Urinary bladder (tissue), 4 donors: ENCODE measurements around the gene JSRP1. TPM values are rescaled to one million over a fixed set of nuclear protein-coding genes. Genes with fewer than 3 reads are reported as not detected.

ENCODE experiments used
- DNase-seq: peaks from one replicate; pipeline ENCODE4 v3.0.0-alpha.2; 2015; ENCODE audit errors: extremely low spot score
- H3K27ac ChIP-seq: one replicate; pipeline ENCODE4 v1.5.1; 2013; ENCODE audit warnings: low read depth, mild to moderate bottlenecking, moderate library complexity
- H3K36me3 ChIP-seq: one replicate; pipeline ENCODE4 v1.6.1; 2013; ENCODE audit warnings: mild to moderate bottlenecking, moderate library complexity; ENCODE audit not compliant: insufficient read depth
- H3K4me1 ChIP-seq: one replicate; pipeline ENCODE4 v1.6.1; 2013; ENCODE audit warnings: mild to moderate bottlenecking, moderate library complexity; ENCODE audit not compliant: insufficient read depth
- H3K4me3 ChIP-seq: one replicate; pipeline ENCODE4 v1.5.1; 2013; ENCODE audit warnings: low read depth, low read length
- WGBS: extraction: QIAGEN DNeasy Blood & Tissue Kit; methylation state at CpG from one replicate; pipeline ENCODE4 v1.1.7; 2013; 5-methylcytosine and 5-hydroxymethylcytosine counted together
- polyA plus RNA-seq: library from polyadenylated mRNA; stranded (reverse); fragments of 200-250 nt; gene quantifications from one replicate; pipeline ENCODE4 v1.2.3, GENCODE V29; 2013
- total RNA-seq: library from RNA; depleted of rRNA; stranded (reverse); fragments of >200 nt; gene quantifications from one replicate; pipeline ENCODE4 v1.2.3, GENCODE V29; 2014
- donor health status: healthy with polysubstance abuse.
- donor health status: healthy.

The JSRP1 gene
- total and polyA plus RNA-seq, 2 donors = 1.3 to 1.6 TPM

DNA sequence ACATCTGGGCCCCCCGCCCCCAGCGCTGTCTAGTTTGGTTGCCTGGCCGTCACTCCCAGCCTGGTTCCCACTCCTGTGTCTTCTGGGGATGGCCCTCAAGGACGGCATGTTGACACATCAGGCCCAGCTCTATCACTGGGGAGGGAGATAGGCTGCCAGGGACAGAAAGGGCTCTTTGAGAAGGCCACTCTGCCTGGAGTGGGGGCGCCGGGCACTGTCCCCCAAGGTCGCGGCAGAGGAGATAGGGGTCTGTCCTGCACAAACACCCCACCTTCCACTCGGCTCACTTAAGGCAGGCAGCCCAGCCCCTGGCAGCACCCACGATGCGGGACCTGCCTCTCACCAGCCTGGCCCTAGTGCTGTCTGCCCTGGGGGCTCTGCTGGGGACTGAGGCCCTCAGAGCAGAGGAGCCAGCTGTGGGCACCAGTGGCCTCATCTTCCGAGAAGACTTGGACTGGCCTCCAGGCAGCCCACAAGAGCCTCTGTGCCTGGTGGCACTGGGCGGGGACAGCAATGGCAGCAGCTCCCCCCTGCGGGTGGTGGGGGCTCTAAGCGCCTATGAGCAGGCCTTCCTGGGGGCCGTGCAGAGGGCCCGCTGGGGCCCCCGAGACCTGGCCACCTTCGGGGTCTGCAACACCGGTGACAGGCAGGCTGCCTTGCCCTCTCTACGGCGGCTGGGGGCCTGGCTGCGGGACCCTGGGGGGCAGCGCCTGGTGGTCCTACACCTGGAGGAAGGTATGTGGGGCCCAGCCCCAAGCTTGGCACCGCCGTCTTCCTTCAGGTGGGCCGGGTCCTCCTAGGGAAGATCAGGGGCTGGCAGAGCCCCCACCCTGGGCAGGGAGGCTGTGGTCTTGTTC, 7.0 kb downstream of the JSRP1 start, which contains the start of gene AMH:
TSS of gene AMH (plus strand) at position 314 of the 857 bp plus-strand sequence. CDS start at position 324, 10 bp downstream.
- WGBS = 76% methylated on average over 27 of the region's 27 CpGs
- Histone ChIP-seq H3K4me3 (no peak within 1 kb of the TSS), H3K4me1 (peaks cover 1% of the 10 kb centered on the region), H3K36me3 (peaks cover 16% of the 10 kb centered on the region), H3K27ac (no peak within 1 kb of the TSS)
- DNase-seq = no peak

DNA sequence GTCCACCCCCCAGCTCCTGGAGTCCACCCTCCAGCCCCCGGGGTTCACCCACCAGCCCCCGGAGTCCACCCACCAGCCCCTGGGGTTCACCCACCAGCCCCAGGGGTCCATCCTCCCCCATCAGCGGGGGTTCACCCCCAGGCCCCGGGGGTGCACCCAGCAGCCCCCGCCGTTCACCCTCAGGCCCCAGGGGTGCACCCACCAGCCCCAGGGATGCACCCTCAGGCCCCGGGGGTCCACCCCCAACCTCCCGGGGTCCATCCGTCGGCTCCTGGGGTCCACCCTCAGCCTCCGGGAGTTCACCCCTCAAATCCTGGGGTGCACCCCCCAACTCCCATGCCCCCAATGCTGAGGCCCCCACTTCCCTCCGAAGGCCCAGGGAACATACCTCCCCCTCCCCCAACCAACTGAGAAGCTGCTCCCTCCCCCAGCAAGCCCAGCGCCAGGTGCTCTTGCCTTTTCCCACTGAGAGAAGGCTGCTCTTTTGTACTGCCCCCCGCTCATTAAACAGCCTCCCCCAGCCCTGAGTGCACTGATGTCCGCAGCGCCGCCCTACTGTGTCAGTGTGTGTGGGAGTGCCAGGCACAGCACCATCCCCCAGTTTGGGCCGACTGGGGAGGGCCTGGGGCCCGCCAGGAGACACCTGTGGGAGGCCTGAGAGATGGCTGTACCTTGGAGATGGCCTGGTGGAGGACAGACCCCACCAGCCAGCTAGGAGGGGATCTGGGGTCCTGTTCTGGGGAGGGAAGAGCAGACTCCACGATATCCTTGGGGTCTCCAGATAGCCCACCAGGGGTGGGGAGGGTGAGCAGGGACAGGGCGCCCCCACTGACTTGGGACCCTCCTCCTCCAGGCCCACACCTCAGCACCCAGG, 7.8 kb downstream of the JSRP1 start:
- no peak for DNase-seq
- no peak overlapping the region for H3K4me3 ChIP-seq
- H3K27ac ChIP-seq = no peak overlapping the region
- WGBS = 84% methylated on average over 21 of the region's 21 CpGs
- H3K4me1 ChIP-seq = peaks cover 1% of the 10 kb centered on the region
- H3K36me3 ChIP-seq = peaks cover 17% of the 10 kb centered on the region

DNA sequence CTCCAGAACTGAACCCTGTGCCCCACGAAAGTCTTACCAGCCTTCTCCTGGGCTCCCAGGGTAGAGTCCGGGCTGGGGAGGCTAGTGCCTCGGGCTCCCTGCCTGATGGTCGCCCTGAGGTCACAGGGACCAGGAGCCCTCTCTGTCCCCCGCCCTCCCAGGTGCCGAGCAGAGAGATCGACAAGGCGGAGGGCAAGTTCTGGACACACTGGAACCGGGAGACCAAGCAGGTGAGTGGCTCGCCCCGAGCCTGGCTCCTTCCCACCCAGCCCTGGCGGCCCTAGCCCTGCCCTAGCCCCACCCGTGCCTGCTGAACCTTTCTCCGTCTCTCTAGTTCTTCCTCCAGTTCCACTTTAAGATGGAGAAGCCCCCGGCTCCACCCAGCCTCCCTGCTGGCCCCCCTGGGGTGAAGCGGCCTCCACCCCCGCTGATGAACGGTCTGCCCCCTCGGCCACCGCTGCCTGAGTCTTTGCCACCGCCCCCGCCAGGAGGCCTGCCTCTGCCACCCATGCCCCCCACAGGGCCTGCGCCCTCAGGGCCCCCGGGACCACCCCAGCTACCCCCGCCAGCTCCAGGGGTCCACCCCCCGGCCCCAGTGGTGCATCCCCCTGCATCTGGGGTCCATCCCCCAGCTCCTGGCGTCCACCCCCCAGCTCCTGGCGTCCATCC, 8.7 kb downstream of the JSRP1 start:
- Histone ChIP-seq H3K27ac (no peak overlapping the region), H3K36me3 (peaks cover 17% of the 10 kb centered on the region), H3K4me3 (no peak overlapping the region), H3K4me1 (peaks cover 1% of the 10 kb centered on the region)
- no peak for DNase-seq
- 89% methylated on average over 28 of the region's 28 CpGs for WGBS

DNA sequence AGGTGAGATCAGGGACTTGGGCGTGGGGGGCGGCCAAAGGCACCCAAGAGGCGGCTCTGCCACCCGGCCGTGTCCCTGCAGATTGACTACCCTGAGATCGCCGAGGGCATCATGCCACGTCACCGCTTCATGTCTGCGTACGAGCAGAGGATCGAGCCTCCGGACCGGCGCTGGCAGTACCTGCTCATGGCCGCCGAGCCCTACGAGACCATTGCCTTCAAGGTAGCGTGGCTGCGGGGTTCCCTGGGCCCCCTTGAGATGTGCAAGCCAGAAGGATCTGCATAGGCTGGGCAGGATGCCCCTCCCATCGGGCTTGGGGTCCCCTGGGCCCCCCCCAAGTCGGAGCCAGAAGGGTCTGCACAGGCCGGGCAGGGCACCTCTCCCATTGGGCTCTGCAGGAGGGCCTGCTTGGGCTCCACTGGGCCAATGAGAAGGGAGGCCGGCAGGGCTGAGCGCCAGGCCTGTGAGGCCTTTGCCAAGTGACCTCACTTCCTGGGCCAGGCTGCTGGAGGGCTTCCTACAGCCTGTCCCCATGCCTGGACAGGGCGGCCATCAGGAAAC, 9.3 kb downstream of the JSRP1 start:
- Histone ChIP-seq H3K27ac (no peak overlapping the region), H3K4me1 (peaks cover 1% of the 10 kb centered on the region), H3K36me3 (peaks cover 17% of the 10 kb centered on the region), H3K4me3 (no peak overlapping the region)
- DNase-seq = no peak
- 81% methylated on average over 26 of the region's 26 CpGs for WGBS

DNA sequence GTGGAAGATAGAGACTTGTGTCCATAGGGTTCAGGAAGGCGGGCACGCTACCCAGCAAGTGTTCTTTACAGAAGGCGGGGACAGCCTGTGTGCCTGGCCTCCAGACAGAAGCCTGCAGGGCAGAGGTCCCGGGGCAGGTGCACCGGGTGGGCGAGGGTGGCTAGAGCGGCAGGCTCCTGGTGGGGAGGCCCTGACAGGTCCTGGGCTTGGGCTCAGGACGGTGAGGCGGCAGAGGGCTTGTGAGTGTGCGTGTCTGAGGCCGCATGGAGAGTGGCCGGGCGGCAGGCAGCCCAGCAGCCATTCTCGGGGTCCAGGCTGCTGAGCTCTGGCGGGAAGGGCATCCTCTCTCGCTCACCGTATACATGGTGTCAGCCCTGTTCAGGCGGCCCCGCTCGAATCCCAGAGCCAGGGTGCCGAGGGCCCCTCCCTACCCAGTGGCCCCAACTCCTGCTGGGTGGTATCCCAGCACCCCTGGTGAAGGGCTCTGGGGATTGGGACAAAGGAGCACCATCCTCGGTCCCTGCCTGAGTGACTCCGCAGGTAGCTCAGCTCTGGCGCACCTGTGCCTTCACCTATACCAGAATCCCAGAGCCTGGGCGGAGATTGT, 10.1 kb downstream of the JSRP1 start:
- DNase-seq = no peak
- H3K27ac ChIP-seq = no peak overlapping the region
- H3K36me3 ChIP-seq = peaks cover 17% of the 10 kb centered on the region
- WGBS = 90% methylated on average over 25 of the region's 25 CpGs
- peaks cover 1% of the 10 kb centered on the region for H3K4me1 ChIP-seq
- H3K4me3 ChIP-seq = no peak overlapping the region

DNA sequence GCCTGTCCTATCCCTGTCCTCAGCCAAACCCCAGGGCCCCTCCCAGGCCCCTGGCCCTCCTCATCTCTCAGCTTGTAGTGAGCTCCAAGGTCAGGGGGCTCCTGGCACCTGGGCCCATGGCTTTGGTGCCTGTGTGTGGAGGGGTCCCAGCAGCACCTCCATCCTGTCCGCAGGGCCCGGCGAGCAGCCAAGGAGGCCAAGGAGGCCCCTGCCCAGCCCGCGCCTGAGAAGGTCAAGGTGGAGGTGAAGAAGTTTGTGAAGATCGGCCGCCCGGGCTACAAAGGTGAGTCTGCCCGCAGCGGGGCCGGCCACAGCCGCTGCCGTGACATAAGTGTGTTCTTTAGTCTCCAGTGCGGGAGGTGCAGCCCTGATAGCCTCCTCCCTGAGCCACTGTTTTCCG, 10.9 kb downstream of the JSRP1 start:
- Histone ChIP-seq H3K36me3 (peaks cover 17% of the 10 kb centered on the region), H3K4me1 (peaks cover 1% of the 10 kb centered on the region), H3K27ac (no peak overlapping the region), H3K4me3 (no peak overlapping the region)
- no peak for DNase-seq
- WGBS = 96% methylated on average over 15 of the region's 15 CpGs

DNA sequence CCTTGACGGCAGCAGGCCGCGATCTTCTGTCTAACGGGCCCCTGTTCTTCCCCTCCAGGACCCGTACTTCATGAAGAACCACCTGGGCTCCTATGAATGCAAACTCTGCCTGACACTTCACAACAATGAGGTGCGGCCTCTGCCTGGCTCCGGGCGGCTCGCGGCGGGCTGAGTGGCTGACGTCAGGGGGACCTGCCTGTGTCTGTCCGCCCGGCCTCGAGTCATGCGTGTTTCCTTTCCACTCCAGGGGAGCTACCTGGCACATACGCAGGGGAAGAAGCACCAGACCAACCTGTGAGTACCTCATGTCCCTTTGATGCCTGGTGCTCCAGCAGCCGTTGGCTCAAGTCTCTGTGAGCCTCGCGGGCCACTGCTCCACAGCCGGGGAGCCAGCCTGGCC, 11.7 kb downstream of the JSRP1 start:
- Histone ChIP-seq H3K36me3 (peaks cover 17% of the 10 kb centered on the region), H3K4me3 (no peak overlapping the region), H3K4me1 (peaks cover 2% of the 10 kb centered on the region), H3K27ac (no peak overlapping the region)
- WGBS = 93% methylated on average over 21 of the region's 21 CpGs
- no peak for DNase-seq

DNA sequence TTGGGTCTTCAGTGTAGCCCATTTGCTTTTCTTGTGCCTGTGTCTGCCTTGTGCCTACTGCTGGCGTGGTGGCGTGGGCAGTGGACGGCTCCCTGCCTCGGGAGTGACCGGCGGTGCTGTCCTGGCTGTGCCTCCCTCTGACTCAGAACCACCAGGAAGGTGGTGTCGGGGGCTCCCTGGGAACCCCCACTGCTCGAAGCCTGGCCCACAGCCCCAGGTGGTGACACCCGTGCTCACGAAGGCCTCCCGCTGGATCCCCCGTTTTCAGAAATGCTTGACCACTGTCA, 12.1 kb downstream of the JSRP1 start:
- Histone ChIP-seq H3K36me3 (peaks cover 17% of the 10 kb centered on the region), H3K4me1 (peaks cover 2% of the 10 kb centered on the region), H3K4me3 (no peak overlapping the region), H3K27ac (no peak overlapping the region)
- 91% methylated on average over 12 of the region's 12 CpGs for WGBS
- DNase-seq = no peak

DNA sequence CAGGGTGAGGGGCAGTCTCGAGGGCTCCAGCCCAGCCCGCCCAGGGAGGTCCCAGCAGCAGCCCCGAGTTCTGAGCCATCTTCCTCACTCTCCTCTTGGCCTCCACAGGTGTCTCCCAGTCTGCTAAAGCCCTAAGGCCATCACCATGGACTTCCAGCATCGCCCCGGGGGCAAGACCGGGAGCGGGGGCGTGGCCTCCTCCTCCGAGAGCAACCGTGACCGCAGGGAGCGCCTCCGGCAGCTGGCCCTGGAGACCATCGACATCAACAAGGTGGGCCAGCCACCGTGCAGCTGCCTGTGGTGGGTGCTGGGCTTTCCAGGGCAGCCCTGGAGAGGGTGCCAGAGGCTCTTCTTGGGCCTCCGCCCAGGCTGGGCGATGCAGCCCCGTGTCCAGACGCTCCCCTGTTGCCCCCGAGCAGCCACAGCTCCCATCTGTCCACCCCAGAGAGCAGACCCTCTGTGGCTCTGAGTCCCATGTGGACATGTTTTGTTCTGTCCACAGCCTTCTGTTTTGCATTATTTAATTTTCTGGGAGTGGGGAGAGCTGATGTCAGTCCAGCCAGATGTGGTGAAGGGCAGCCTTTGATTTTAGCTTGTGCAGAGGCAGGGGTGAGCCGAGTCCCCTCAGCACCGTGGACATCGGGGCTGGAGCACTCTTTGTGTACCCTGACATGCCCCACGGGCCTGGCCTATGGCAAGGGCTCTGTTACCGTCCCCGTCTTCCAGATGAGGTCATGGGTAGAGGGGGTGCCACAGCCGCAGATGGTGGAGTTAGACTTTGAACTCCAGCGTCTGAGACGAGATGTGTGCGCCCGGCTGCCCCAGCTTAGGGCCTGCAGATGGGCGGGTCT, 12.7 kb downstream of the JSRP1 start:
- Histone ChIP-seq H3K36me3 (peaks cover 17% of the 10 kb centered on the region), H3K27ac (no peak overlapping the region), H3K4me1 (peaks cover 2% of the 10 kb centered on the region), H3K4me3 (no peak overlapping the region)
- DNase-seq = no peak
- 84% methylated on average over 32 of the region's 32 CpGs for WGBS

DNA sequence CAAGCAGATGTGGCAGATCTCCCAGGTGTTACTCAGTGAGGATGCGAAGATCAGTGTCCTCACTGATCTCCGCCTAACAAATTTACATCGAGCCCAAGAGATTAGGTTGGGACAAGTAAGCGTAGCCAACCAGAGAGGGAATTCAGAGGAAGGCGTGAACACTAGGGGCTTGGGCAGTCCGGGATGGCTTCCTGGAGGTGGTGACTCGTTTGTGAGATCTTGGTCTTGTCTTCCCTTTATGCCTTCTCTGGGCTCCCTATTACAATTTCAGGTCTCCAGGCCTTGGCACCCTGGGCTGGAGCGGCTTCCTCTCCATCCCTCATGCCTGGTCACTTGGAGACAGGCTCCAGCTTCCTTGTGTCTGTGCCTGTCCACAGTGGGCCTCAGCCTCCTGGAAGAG, 13.4 kb downstream of the JSRP1 start:
- Histone ChIP-seq H3K4me3 (no peak overlapping the region), H3K36me3 (peaks cover 17% of the 10 kb centered on the region), H3K4me1 (peaks cover 2% of the 10 kb centered on the region), H3K27ac (no peak overlapping the region)
- 90% methylated on average over 8 of the region's 8 CpGs for WGBS
- DNase-seq = no peak

DNA sequence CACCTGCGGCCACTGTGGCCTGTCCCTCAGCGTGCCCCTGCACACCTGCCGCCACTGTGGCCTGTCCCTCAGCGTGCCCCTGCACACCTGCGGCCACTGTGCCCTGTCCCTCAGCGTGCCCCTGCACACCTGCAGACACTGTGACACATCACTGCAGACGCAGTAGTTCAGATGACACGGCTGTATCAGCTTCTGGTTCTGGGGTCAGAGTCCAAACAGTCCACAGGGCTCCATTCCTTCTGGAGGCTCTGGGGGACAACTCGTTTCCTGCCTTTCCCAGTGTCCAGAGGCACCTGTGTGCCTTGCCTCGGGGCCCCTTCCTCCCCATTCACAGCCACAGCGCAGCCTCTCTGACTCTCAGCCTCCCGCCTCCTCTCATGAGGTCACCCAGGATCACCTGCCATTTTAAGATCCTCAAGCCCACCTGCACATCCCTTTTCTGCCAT, 14.1 kb downstream of the JSRP1 start:
- H3K4me3 ChIP-seq = no peak overlapping the region
- no peak overlapping the region for H3K27ac ChIP-seq
- H3K36me3 ChIP-seq = peaks cover 13% of the 10 kb centered on the region
- WGBS = 85% methylated on average over 12 of the region's 12 CpGs
- peaks cover 2% of the 10 kb centered on the region for H3K4me1 ChIP-seq
- no peak for DNase-seq
